Activated CD8-positive, alpha-beta memory T cell treated with anti-CD3 and anti-CD28 coated beads, Interleukin-2, amount 50 U/mL, for 4 hours (primary cell): ENCODE results near the gene MYLK.
"Not testable (repeated sequence)": the region's sequence is repeated elsewhere in the genome, so short reads cannot be mapped to it uniquely, and the experiment has no call there.

Experiments used
- DNase-seq: peaks from one replicate; pipeline ENCODE4 v3.0.0-alpha.2; 2020

The MYLK gene

DNA sequence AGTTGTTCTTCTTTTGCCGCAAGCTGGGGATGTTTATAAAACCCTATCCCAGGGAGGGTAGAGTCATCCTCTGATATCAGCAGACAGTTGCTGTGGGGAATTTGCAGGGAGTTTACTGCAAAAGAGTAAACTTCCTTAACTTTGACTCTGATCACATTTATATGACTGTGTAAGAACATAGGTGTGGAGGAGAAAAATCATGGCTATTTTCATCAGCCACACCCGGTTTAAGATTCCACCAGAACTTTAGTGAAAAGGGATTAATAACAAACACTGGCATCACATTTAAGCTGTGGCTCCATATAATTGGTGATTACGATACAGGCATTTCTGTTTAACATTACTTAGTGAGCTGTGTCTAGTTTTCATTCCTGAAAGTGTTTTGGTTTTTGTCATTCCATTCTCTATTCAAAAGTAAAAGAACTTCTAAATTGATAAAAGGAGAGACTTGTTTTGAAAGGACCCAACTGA, 143.1 kb downstream of the MYLK start:
- no peak for DNase-seq

DNA sequence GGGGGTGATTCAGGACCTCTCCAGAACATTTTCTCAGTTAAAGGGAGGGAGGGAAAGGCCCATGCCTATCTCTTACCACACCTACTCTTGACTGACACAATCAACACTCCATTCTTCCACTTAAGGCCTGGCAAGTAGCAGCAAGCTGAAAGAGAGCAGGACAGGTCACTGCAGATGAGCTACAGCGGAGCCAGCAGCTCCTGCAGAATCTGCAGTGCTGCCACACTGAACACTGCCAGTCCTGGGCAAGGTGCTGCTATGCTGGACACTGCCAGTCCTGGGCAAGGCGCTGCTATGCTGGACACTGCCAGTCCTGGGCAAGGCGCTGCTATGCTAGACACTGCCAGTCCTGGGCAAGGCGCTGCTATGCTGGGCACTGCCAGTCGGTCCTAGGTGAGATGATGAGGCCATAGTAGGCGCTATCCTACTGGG, 143.7 kb downstream of the MYLK start:
- no peak for DNase-seq

DNA sequence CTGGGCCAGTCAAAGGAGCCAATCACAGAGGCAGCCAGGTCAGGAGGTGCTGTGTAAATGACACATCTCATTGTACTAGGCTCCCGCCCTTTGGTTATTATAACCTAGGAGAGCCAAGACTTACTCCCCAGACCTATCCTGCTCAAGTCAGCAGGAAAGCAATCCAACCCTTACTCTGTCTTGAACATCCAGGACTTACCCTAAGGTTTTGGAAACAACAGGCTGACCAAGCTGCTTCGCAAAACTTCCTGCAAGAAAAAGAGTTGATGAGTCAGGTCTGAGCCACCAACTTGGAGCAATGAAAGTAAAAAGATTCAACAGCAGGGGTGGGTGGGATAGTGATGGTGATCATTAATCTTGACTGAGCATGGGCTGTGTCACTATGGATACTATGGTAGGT, 144.4 kb downstream of the MYLK start:
- DNase-seq, result no peak

DNA sequence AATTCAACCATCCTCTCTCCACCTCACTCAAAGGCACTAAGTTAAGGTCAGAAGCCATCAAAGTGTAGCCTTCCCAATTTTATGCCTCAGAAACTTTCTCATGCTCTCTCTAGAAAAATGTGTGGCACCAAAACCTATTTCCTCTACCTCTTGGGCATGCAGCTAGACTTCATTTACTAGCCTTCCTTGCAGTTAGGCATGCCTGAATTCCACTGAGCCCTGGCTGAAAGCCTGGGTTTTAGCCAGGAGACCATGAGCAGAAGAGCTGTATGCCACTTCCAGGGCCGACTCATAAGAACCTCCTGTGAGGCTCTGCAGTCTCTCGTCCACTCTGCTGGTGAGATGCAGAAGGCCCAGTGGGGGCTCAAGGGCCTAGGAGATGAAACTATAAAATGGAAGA, 145.0 kb downstream of the MYLK start:
- DNase-seq, result no peak

DNA sequence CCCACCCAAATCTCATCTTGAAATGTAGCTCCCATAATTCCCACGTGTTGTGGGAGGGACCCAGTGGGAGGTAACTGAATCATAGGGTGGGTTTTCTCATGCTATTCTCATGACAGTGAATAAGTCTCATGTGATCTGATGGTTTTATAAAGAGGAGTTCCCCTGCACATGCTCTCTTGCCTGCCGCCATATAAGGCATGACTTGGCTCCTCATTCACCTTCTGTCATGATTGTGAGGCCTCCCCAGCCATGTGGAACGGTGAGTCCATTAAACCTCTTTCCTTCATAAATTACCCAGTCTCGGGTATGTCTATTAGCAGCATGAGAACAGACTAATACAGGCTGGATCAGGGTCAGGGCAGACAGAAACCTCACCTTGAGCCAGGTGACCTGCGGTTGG, 145.6 kb downstream of the MYLK start:
- DNase-seq, result not testable (repeated sequence)

DNA sequence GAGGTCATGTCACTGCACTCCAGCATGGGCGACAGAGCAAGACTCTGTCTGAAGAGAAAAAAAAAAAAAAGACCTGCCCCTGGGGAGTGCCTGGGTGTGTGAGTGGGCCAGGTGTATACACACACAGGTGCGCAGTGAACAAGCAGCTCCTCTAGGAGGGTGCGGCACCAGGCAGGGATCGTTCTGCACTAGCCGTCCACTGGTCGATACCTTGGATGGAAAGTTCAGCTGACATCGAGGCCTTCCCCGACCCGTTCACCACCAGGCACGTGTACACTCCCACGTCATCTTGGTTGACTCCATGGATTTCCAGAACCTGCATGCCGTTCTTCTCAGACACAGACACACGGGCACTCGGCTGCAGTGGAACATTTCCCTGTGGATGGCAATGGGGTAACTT, 147.0 kb downstream of the MYLK start:
- no peak for DNase-seq

DNA sequence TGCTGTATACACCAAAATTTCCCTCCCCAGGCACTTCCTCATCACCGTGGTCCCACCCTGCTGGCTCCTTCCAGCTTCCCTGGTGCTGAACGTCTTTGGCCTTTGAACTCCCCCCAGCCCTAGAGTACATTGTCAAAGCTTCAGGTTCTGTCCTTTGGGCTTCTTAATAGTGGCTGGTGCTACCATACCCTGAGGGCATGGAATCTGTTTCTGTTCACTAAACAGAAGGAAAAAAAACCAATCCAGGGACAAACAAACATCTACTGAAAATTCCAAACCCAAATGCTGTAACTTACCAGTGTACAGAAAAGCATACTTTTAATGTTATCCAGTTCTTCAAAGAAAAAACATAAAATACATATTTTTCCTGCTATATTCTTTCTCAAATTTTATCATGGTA, 148.7 kb downstream of the MYLK start:
- no peak for DNase-seq

DNA sequence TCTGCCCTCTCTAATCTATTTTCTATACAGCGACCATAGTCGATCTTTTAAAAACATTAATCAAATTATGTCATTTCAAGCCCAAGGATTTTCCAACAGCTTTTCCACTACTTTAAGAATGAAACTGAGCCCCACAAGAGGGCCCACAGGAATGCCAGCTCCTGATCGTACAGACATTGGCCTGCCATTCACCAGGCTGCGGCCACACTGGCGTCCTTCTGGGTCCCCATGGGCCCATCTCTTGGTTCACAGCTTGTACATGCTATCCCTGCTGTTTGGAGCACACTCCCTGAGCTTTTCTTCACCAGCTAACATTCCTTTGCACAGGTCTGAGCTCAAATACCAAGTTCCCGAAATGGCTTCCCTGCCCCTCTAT, 149.6 kb downstream of the MYLK start:
- DNase-seq, result no peak

DNA sequence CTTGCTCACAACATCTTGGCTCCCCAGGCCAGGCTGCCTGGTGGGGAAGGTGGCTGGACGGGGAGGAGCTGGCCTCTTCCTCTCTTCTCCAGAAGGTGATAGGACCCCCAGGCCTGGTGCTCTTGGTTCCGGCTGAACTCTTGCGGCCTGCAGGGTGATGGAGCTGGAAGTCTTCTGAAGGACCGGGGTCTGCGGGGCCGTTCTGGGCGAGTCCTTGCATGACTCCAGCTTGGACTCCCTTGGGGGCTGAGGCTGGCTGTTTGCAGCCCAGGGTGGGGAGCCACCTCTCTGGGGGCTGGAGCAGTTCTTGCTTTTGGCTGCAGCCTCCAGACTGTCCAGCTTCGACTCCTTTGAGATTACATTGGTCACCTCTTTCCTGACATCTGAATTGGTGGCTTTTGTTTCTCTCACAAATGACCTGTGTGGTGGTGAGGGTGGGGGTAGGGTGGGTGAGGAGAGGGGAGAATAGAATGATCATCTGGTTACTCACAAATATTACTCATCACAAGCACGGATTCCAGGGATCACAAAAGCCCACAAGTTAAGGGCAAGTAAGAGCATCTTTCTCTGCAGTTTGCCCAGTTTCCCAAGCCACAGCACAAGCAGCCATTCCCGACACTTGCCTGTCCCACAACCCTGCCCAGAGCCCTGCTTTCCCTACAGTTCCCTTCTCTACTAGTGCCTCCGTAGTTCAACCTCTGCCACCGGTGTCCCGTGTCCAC, 150.2 kb downstream of the MYLK start:
- DNase-seq, result no peak

DNA sequence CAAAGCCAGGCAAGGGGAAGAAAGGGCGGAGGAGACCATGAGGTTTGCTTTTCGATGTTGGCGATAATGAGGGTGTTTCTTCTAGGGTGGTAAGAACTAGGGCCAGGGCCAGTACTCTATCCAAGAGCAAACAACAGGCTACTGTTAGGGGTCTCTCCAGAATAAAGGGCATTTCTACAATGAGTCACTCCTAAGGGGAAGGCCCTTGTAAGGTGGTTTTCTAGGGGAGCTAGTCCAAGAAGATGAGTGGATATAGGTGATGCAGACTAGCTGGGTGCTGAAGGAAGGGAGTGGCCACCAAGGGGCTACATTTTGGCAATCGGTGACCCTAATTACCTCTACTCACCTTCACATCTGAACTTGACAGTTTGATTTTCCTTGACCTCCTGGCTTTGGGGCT, 150.8 kb downstream of the MYLK start:
- DNase-seq, result no peak

DNA sequence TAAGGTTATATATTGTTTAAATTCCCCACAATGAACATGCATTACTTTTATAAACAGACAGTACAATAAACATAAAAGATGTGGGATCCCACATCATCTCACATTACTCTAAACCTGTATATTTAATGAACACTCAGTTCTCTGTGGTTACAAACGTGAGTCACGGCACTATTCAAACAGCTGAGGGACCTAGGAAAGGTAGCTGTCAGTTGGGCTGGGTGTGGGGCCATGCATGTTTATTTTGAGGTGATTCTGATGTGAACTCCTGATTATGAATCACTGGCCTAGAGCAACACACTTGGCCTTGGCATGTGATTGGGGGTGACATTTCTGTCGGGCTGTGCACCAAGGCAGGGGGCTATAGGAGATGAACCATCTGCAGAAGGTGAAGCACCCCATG, 151.7 kb downstream of the MYLK start:
- DNase-seq, result no peak

DNA sequence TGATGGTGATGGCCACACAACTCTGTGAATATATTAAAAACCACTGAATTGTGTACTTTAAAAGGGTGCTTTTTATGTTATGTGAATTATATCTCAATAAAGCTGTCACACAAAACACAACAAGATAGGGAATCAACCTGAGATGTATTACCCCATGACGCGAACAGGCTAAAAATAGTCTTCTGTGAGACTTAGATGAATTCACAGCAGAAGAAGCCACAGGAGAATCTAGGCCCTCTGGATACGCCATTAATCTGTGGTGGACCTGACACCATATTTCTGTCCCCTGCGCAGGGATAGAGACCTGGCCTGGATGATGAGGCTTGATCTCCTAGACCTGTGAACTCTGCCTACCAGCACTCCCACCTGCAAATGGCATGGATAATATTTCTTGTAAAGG, 153.3 kb downstream of the MYLK start:
- no peak for DNase-seq

DNA sequence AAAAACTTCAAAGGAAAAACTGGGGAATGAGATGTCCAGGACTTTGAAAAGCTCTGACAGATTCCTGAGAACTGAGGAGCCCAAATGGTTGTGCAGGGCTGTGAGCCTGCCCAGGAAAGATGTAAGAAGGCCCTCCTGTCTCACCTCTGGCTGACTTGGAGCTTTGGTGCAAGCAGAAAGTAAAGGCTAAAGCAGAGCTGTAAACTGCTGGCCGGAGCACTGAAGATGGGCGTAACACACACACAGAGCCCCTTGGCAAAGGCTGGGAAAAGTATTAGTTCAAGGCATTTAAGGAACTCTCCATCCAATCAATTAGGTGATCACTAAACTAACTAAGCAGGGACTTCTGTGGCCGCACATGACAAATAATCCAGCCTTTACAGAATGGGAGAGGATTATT, 155.1 kb downstream of the MYLK start:
- DNase-seq, result no peak

DNA sequence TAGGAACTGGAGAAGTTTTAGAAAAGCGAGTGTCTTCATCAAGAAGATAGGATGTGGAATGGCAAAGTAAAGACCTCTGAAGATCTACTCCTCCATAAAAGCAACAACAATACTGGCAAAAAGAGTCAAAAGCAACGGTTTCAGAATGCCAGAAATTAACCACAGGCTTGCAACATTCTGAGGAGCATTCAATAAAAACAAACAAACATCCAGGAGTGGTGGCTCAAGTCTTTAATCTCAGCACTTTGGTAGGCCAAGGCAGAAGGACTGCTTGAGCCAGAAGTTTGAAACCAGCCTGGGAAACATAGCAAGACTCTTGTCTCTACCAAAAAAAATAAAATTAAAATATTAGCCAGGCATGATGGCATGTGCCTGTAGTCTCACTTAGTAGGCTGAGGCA, 156.1 kb downstream of the MYLK start:
- DNase-seq, result no peak

DNA sequence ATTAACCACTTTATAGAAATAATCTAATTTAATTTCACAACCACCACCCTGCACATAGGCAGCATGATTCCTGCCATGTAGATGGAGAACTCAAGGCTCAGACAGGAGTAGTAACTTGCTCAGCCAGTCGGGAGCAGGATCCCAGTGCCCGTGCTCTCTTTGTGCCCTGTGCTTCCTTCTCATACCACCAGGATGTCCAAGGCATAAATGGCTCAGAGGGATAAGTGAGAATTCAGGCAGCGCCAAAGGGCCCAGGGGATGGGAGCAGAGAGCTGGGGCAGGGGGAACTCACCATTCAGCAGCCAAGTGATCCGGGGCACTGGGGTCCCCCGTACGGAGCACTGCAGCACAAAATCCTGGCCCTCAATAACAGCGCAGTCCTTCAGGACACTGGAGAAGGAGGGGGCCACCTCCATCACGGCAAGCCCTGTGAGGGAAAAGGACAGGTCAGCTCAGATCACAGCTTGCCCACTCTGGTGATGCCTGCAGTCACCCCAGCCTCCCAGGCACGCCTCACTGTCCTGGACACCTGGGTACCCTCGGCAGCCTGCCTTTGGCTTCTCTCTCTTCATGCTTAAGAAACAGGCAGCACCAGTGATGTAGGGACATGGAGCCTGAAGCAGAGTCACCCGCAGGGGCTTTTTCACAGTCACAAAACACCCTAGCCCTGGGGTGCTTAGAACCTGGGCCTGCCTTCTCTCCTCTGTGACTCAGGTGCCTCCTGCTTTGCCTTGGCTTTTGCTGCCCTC, 158.3 kb downstream of the MYLK start:
- DNase-seq, result no peak

DNA sequence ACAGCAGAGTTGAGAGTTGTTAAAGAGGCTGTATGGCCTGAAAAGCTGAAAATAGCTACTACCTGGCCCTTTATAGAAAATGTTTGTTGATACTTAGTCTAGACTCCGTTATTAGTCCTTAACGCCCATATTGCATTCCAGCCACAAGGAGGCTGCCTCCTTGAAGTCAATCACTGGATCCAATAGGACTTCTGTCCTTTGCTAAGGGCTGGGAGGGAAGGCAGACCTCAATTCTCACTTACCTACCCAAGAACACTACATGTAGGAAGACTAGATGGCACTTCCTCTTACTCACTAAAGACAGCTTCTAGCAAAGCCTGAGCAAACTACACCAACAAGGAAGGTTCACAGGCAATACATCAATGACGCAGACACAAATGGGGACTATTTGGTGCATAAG, 159.8 kb downstream of the MYLK start:
- no peak for DNase-seq

DNA sequence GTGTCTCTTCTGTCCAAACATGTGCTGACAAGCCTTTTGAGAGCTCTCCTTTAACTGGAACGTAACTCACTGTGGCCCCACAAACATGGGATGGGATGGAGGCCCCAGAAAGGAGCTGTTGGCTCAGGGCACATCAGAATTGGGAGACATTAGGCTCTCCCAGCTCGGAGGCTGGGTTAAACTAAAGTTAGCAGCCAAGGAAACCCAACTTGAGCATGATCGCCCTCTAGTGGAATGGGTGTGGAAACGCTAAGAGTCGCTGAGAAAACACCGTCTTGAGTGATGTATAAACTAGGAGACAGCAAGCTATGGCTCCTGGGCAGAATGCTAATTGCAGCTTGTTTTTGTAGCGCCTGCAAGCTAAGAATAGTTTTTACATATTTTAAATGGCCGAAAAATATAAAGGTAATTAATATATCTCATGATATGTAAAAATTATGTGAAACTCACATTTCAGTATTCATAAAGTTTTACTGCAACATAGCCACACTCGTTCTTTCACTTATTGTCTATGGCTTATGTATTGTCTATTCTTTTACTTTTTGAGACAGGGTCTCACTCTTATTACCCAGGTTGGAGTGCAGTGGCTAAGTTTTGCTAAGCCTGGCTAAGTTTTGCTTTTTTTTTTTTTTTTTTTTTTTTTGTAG, 160.5 kb downstream of the MYLK start:
- no peak for DNase-seq

DNA sequence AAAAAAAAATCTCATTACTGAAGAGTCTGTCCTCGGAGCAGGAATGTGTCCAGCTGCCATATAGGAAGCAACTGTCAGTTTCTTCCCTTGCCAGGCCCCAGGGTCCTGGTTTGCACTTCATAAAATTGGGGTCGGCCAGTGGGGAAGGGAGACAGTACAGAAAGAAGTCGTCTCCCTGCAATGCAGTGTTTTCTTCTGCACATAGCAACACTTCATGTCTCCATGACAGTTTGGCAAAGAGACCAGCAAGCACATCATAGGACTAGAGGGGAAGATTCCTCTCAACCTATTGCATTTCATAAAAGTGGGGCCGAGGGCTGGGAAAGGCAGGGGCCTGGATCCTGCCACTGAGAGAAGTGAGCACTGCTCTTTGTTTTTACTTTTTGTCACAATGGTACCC, 161.1 kb downstream of the MYLK start:
- no peak for DNase-seq

DNA sequence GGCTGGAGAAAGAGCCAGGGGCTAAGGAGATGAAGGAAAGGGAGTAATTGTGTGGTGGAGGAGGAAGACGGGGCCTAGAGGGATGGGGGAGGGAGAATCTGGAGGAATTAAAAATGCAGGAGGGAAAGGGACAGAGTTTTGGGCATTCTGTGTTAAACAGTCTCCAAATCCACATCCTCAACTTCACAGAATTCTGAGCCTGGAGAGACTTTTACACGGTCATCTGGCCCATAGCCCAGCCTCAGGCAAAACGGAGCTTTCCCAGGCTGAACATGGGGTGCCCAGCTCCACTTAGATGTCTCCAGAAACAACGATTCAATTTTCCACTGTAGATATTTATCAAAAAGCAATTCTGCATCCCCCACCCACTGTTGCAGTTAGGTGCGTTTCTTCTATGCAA, 161.7 kb downstream of the MYLK start:
- DNase-seq, result no peak

DNA sequence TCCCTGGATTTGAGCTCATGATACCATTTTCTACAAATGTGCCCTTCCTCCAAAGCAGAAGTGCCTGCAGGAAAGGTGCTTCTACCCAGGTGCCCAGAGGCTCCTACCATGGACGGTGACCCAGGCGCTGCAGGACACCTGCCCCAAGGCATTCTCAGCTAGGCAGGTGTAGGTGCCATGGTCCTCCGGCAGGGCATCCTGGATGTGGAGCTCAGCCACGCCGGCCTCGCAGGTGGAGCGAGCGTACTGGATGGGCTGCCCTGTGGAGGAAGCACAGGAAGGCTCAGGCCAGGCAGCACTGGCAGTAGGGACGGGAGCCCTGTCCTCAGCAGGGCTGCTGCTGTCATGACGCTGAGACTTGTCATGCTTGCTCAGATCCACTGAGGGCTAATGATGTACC, 162.1 kb downstream of the MYLK start:
- DNase-seq, result no peak

DNA sequence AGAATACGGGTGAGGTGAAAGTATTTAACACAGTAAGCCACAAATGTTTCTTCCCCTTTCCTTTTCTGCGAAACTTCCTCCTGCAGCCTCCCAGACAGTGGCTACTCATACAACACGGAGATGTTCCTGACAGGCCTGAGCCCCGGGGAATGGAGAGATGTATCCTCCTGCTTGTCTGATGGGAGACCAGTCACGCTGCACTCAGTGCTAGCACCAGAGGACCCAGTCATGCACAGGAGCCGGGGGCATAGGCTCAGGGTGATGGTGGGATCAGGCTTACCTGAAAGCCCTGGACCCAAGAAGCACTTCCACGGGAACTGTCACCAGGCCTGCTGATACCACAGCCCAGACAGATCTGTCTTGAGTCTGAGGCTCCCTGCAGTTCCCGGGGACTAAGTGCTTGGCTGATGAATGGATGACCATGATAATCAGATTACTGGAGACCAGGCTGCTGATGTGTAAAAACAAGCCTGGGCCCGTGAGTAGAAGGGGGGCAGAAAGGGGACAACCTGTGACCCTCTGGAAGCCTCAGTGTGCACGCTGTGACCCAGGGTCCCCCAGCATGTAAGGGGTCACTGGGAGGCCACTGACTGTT, 162.9 kb downstream of the MYLK start:
- DNase-seq, result not testable (repeated sequence)

DNA sequence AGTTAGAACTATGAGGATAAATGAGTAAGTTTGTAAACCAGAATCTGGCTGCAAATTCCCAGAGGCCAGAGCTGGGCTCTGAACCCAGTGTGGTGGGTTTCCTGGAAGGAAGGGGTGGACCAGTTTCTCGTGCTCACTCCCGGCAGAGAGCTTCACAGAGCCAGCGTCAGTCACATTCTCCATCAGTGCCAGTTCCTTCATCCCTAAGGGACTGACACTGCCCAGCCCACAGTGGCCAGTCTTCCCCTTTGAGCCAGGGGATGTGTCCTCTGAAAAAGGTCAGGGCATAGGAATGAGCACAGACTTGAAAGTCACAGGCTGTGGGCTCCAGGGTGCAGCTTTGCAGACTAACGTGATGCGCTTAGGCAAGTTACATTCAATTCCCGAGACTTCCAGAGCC, 163.5 kb downstream of the MYLK start:
- DNase-seq, result no peak

DNA sequence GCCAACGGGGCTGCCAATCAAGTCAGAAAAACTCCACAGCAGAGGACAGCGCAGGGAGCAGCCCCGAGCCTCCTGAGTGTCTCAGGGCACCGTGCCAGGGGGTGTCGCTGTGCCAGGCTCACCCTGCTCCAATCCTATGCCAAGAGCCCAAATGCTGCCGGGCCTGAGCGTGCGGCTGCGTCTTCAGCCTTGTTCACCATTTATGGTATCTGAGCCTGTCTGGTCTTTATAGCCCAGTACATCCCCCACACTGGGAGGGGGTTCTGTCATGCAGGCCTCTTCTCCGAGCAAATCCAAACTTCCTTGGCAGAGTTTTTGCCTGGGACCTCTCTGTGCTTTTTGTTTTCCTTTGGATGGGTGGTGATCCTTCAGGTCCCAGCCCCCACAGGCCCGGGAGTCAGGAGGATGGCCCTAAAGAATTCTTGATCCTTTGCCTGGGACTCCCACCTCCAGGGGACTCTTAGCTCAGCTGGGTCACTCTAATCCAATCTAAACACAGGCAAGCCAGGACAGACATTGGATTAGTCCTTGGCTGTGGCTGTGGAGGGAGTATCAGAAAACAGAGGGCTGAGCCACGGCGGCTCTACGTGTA, 164.2 kb downstream of the MYLK start:
- DNase-seq, result no peak
